Activated CD8-positive, alpha-beta memory T cell treated with anti-CD3 and anti-CD28 coated beads, Interleukin-2, amount 50 U/mL, for 4 hours (primary cell): ENCODE results near the gene EEFSEC.

Experiments used
- DNase-seq: peaks from one replicate; pipeline ENCODE4 v3.0.0-alpha.2; 2020

EEFSEC gene

GRCh38 chr3:128247666-128248409, 94.6 kb downstream of the EEFSEC start:
- DNase-seq: no peak

- no peak for DNase-seq
Observed at GRCh38 chr3:128252083-128252482, 98.8 kb downstream of the EEFSEC start.

GRCh38 chr3:128253150-128253549, 99.9 kb downstream of the EEFSEC start:
- DNase-seq: no peak

GRCh38 chr3:128254066-128254590, 100.8 kb downstream of the EEFSEC start:
- DNase-seq: no peak

GRCh38 chr3:128254967-128255366, 101.7 kb downstream of the EEFSEC start:
- DNase-seq: no peak

GRCh38 chr3:128256131-128256530, 102.8 kb downstream of the EEFSEC start:
- no peak for DNase-seq

- DNase-seq: no peak
Observed at GRCh38 chr3:128257632-128258031, 104.4 kb downstream of the EEFSEC start.

GRCh38 chr3:128260275-128260674, 107.0 kb downstream of the EEFSEC start:
- no peak for DNase-seq

- no peak for DNase-seq
Observed at GRCh38 chr3:128262457-128262856, 109.2 kb downstream of the EEFSEC start.

- DNase-seq: no peak
Observed at GRCh38 chr3:128263118-128263517, 109.8 kb downstream of the EEFSEC start.

- no peak for DNase-seq
Observed at GRCh38 chr3:128263946-128264345, 110.7 kb downstream of the EEFSEC start.

- no peak for DNase-seq
Observed at GRCh38 chr3:128266453-128266852, 113.2 kb downstream of the EEFSEC start.

- DNase-seq: no peak
Observed at GRCh38 chr3:128267541-128267940, 114.3 kb downstream of the EEFSEC start.

GRCh38 chr3:128269006-128269775, 115.9 kb downstream of the EEFSEC start:
- no peak for DNase-seq

GRCh38 chr3:128269796-128270195, 116.5 kb downstream of the EEFSEC start:
- no peak for DNase-seq

- no peak for DNase-seq
Observed at GRCh38 chr3:128270559-128271492, 117.5 kb downstream of the EEFSEC start.

- DNase-seq: no peak
Observed at GRCh38 chr3:128271536-128272332, 118.5 kb downstream of the EEFSEC start.

- no peak for DNase-seq
Observed at GRCh38 chr3:128273109-128273840, 120.0 kb downstream of the EEFSEC start.

- DNase-seq: no peak
Observed at GRCh38 chr3:128273841-128274573, 120.7 kb downstream of the EEFSEC start.

GRCh38 chr3:128274837-128275236, 121.6 kb downstream of the EEFSEC start:
- no peak for DNase-seq
